ENCODE results near the gene CHRM2. TPM values are rescaled to one million over a fixed set of nuclear protein-coding genes. Genes with fewer than 3 reads are reported as not detected.

Gene CHRM2
- total RNA-seq, 1 experiment from 2014 or later = not detected

DNA sequence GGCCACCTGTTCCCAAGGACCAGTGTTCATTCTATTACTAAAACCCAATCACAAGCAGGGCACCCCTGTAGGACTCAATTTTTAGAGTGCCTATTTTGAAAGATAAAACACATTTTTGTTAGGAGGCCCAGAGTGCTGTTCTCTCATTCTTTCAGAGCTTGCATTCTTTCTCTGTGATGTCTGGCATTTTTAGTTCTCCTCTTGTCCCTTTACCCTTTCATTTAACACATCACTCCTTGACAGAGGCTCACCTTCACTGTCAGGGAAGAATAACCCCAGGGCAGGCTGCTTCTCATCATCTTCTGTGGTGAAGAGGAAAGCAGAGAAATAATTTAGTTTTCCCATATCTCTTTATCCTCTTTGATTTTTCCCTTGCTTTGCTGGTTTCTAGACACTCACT, 73.9 kb downstream of the CHRM2 start:
- H3K9me3 Mint-ChIP-seq = no peaks in the 10 kb centered on the region
- Histone ChIP-seq H3T11ph (ENCODE audit: low read length) (no peak overlapping the region), H2BK20ac (ENCODE audit: low read depth, low read length, poor library complexity, severe bottlenecking) (no peak overlapping the region), H4K91ac (ENCODE audit: insufficient read length, low read depth, low read length) (no peak overlapping the region), H2BK120ac (ENCODE audit: low read depth, low read length, poor library complexity, severe bottlenecking) (no peak overlapping the region), H4K5ac (ENCODE audit: insufficient read length, low read depth, low read length) (no peak overlapping the region), H3K9me3 (ENCODE audit: control insufficient read depth, low read depth, low read length) (no peaks in the 10 kb centered on the region), H2BK12ac (ENCODE audit: insufficient read length, low read depth, low read length) (no peak overlapping the region), H4K20me1 (ENCODE audit: control insufficient read depth, insufficient read depth, insufficient read length) (no peaks in the 10 kb centered on the region), H2BK15ac (ENCODE audit: low read depth, low read length) (no peak overlapping the region), H3K4me2 (ENCODE audit: insufficient read depth, insufficient read length, low read length) (no peak overlapping the region), H3K79me2 (ENCODE audit: insufficient read depth, low read length) (no peaks in the 10 kb centered on the region), H3K4me1 (ENCODE audit: insufficient read depth, low read length) (no peaks in the 10 kb centered on the region), H3K23me2 (ENCODE audit: insufficient read length, low read depth, low read length, poor library complexity, severe bottlenecking) (no peaks in the 10 kb centered on the region), H3K4ac (ENCODE audit: low read depth, low read length) (no peak overlapping the region), H3K14ac (ENCODE audit: insufficient read depth, low read length) (no peak overlapping the region), H3K18ac (ENCODE audit: insufficient read length, low read depth, low read length) (no peak overlapping the region), H4K8ac (replicated peaks; ENCODE audit: insufficient read length, low read depth, low read length) (no peak overlapping the region), H2BK5ac (ENCODE audit: insufficient read length, low read length) (no peak overlapping the region), H3K27ac (ENCODE audit: insufficient read length, low read depth, low read length) (no peak overlapping the region), H2AFZ (ENCODE audit: low read length) (no peak overlapping the region), H3K79me1 (ENCODE audit: insufficient read depth, low read depth, low read length, poor library complexity, severe bottlenecking) (no peaks in the 10 kb centered on the region), H3K56ac (ENCODE audit: insufficient read length, low read depth, low read length) (no peak overlapping the region), H3K9ac (ENCODE audit: extremely low read depth, insufficient read length, low read length) (no peak overlapping the region), H3K27me3 (ENCODE audit: insufficient read depth, low read length) (no peaks in the 10 kb centered on the region), H2AK5ac (ENCODE audit: insufficient read length, low read length) (no peak overlapping the region), H3K23ac (ENCODE audit: insufficient read length, low read depth, low read length) (no peak overlapping the region)
- H3K27ac Mint-ChIP-seq = no peak overlapping the region; a peak in 1 of 7 replicates
- DNase-seq = no peak
- TF ChIP-seq, protein P1, sequence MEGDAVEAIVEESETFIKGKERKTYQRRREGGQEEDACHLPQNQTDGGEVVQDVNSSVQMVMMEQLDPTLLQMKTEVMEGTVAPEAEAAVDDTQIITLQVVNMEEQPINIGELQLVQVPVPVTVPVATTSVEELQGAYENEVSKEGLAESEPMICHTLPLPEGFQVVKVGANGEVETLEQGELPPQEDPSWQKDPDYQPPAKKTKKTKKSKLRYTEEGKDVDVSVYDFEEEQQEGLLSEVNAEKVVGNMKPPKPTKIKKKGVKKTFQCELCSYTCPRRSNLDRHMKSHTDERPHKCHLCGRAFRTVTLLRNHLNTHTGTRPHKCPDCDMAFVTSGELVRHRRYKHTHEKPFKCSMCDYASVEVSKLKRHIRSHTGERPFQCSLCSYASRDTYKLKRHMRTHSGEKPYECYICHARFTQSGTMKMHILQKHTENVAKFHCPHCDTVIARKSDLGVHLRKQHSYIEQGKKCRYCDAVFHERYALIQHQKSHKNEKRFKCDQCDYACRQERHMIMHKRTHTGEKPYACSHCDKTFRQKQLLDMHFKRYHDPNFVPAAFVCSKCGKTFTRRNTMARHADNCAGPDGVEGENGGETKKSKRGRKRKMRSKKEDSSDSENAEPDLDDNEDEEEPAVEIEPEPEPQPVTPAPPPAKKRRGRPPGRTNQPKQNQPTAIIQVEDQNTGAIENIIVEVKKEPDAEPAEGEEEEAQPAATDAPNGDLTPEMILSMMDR (conservative IDR thresholded peaks at IDR 0.05) = no peak
- H3K4me3 Mint-ChIP-seq = no peak overlapping the region
- H3K4me1 Mint-ChIP-seq = peaks cover 15 to 16% of the 10 kb centered on the region in 2 experiments
- no peaks in the 10 kb centered on the region for H3K36me3 Mint-ChIP-seq (ENCODE audit: insufficient read depth in 1 of 3, low read depth in 3 of 3)
- no peaks in the 10 kb centered on the region for H3K27me3 Mint-ChIP-seq (ENCODE audit: low read depth)
